PFSK-1 (cell line): ENCODE results near the gene BCL7C.

Experiments used
- FOXP2 ChIP-seq: optimal IDR thresholded peaks from 2 replicates; pipeline ENCODE3; 2011; ENCODE audit warnings: borderline replicate concordance, control low read depth, inconsistent platforms; ENCODE audit not compliant: insufficient read depth; ENCODE audit errors: extremely low read length, extremely low read depth
- POLR2AphosphoS5 ChIP-seq: IDR thresholded peaks from 2 replicates; pipeline ENCODE4 v1.6.1; 2012; ENCODE audit warnings: low read depth, mild to moderate bottlenecking, control low read depth, low read length, moderate library complexity
- SIN3A ChIP-seq: IDR thresholded peaks from 2 replicates; pipeline ENCODE4 v1.6.1; 2012; ENCODE audit warnings: mild to moderate bottlenecking, low read length, moderate library complexity, borderline replicate concordance; ENCODE audit not compliant: insufficient read depth
- TAF1 ChIP-seq: IDR thresholded peaks from 2 replicates; pipeline ENCODE4 v1.6.1; 2012; ENCODE audit warnings: low read length, control low read depth, borderline replicate concordance; ENCODE audit not compliant: insufficient read depth
- TF ChIP-seq, protein P1 (sequence below), 2 experiments: IDR thresholded peaks; 2 replicates each; pipeline versions ENCODE4 v1.6.1 to v1.8.0; 2011 to 2012; ENCODE audit warnings: low read depth in 2 of 2, low read length in 2 of 2, control low read depth in 1 of 2, inconsistent platforms in 1 of 2, mild to moderate bottlenecking in 1 of 2, moderate library complexity in 1 of 2; ENCODE audit not compliant: insufficient read depth in 1 of 2

DNA sequence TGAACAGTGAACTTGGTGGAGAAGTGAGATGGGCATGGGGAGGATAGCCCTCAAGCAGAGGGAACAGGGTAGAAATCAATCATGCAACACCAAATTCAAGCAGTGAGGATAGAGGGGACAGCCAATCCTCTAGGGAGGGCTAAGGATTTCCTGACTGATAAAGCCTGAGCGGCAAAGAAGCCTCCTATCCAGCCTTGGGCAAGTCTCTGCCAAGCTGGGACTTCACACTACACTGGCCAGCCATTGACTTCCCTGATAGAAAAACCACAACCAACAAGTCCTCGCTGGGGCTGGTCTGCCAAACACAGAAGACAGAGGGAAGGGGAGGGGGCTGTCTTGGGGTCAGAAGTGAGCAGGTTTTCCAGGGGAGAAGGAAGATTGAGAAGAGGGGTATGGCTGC, 27.0 kb upstream of the BCL7C start:
- no peak for TF ChIP-seq TAF1
- no peak for TF ChIP-seq POLR2AphosphoS5
- TF ChIP-seq, protein P1, sequence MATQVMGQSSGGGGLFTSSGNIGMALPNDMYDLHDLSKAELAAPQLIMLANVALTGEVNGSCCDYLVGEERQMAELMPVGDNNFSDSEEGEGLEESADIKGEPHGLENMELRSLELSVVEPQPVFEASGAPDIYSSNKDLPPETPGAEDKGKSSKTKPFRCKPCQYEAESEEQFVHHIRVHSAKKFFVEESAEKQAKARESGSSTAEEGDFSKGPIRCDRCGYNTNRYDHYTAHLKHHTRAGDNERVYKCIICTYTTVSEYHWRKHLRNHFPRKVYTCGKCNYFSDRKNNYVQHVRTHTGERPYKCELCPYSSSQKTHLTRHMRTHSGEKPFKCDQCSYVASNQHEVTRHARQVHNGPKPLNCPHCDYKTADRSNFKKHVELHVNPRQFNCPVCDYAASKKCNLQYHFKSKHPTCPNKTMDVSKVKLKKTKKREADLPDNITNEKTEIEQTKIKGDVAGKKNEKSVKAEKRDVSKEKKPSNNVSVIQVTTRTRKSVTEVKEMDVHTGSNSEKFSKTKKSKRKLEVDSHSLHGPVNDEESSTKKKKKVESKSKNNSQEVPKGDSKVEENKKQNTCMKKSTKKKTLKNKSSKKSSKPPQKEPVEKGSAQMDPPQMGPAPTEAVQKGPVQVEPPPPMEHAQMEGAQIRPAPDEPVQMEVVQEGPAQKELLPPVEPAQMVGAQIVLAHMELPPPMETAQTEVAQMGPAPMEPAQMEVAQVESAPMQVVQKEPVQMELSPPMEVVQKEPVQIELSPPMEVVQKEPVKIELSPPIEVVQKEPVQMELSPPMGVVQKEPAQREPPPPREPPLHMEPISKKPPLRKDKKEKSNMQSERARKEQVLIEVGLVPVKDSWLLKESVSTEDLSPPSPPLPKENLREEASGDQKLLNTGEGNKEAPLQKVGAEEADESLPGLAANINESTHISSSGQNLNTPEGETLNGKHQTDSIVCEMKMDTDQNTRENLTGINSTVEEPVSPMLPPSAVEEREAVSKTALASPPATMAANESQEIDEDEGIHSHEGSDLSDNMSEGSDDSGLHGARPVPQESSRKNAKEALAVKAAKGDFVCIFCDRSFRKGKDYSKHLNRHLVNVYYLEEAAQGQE (IDR thresholded peaks at IDR 0.05; ENCODE audit: insufficient read depth in 1 of 2, low read depth in 2 of 2, low read length in 2 of 2) = no peak
- no peak for TF ChIP-seq SIN3A
- TF ChIP-seq FOXP2 = no peak
